IMR-90 (cell line): ENCODE data around the gene CLPTM1L. TPM values are rescaled to one million over a fixed set of nuclear protein-coding genes. Genes with fewer than 3 reads are reported as not detected.

ENCODE experiments used
- ATAC-seq: fragments of 200-7000 bp; cut with Tn5 transposase; 2 replicates; pipeline ENCODE4 v1.9.1; 2020; ENCODE audit warnings: low read depth, mild to moderate bottlenecking, moderate library complexity
- BruUV-seq: library from RNA; stranded (reverse); fragments of 400-500 nt; replicated peaks from 2 replicates; lab custom pipeline; 2021; lab: Mats Ljungman, UMichigan
- CTCF ChIA-PET: fragments of 300-600 bp; formaldehyde crosslinking; extraction: SDS; loops from one replicate; lab custom pipeline; 2021; ENCODE audit warnings: antibody characterized with exemption; lab: Yijun Ruan, JAX
- POLR2A ChIA-PET: fragments of 300-600 bp; sonication (Branson Sonifier 250); formaldehyde crosslinking; loops from one replicate; lab custom pipeline; 2022; ENCODE audit warnings: antibody characterized with exemption; ENCODE audit not compliant: unreplicated experiment; lab: Charles Lee
- DNase-seq: peaks from one replicate; pipeline ENCODE4 v3.0.0; 2013
- H2AFZ ChIP-seq: replicated peaks from 2 replicates; pipeline ENCODE3; 2013; ENCODE audit warnings: low read length, mild to moderate bottlenecking; ENCODE audit not compliant: poor library complexity
- H2AK5ac ChIP-seq: 2 replicates; pipeline ENCODE4 v1.6.1; 2013; ENCODE audit warnings: low read depth, low read length, inconsistent platforms
- H2AK9ac ChIP-seq: replicated peaks from 2 replicates; pipeline ENCODE3; 2013; ENCODE audit warnings: mild to moderate bottlenecking, low read depth, low read length, moderate library complexity; ENCODE audit not compliant: poor library complexity
- H2BK120ac ChIP-seq: 2 replicates; pipeline ENCODE4 v1.6.1; 2013; ENCODE audit warnings: low read depth, low read length, inconsistent platforms
- H2BK15ac ChIP-seq: 3 replicates; pipeline ENCODE4 v1.6.1; 2013; ENCODE audit warnings: low read depth, low read length, inconsistent platforms
- H2BK20ac ChIP-seq: 2 replicates; pipeline ENCODE4 v1.6.1; 2013; ENCODE audit warnings: low read depth, mild to moderate bottlenecking, inconsistent platforms, low read length, moderate library complexity
- H2BK5ac ChIP-seq: 2 replicates; pipeline ENCODE4 v1.6.1; 2013; ENCODE audit warnings: mild to moderate bottlenecking, low read depth, low read length, inconsistent platforms; ENCODE audit not compliant: poor library complexity, severe bottlenecking
- H3K14ac ChIP-seq: replicated peaks from 2 replicates; pipeline ENCODE4 v1.6.1; 2013; ENCODE audit warnings: low read depth, low read length, inconsistent platforms
- H3K18ac ChIP-seq: 2 replicates; pipeline ENCODE4 v1.6.1; 2013; ENCODE audit warnings: low read depth, low read length, control low read depth
- H3K23ac ChIP-seq: 2 replicates; pipeline ENCODE4 v1.6.1; 2013; ENCODE audit warnings: low read depth, low read length, inconsistent platforms
- H3K27ac ChIP-seq: 2 replicates; pipeline ENCODE4 v1.5.1; 2013; ENCODE audit warnings: mild to moderate bottlenecking, control low read depth, low read length; ENCODE audit not compliant: insufficient read depth
- H3K27me3 ChIP-seq: 2 replicates; pipeline ENCODE4 v1.6.1; 2013; ENCODE audit warnings: low read length; ENCODE audit not compliant: control insufficient read depth, insufficient read depth
- H3K36me3 ChIP-seq: 2 replicates; pipeline ENCODE4 v1.6.1; 2013; ENCODE audit warnings: low read length, mixed read lengths; ENCODE audit not compliant: control insufficient read depth, insufficient read depth
- H3K4ac ChIP-seq: 2 replicates; pipeline ENCODE4 v1.6.1; 2013; ENCODE audit warnings: low read depth, low read length, inconsistent platforms
- H3K4me1 ChIP-seq: 2 replicates; pipeline ENCODE4 v1.6.1; 2013; ENCODE audit warnings: low read length, mixed read lengths; ENCODE audit not compliant: control insufficient read depth, insufficient read depth
- H3K4me2 ChIP-seq: 2 replicates; pipeline ENCODE4 v1.6.1; 2013; ENCODE audit warnings: low read depth, mild to moderate bottlenecking, control low read depth, low read length, moderate library complexity
- H3K4me3 ChIP-seq: 2 replicates; pipeline ENCODE4 v1.5.1; 2013; ENCODE audit warnings: low read depth, mild to moderate bottlenecking, control low read depth, low read length, moderate library complexity; ENCODE audit not compliant: insufficient read depth
- H3K56ac ChIP-seq: 2 replicates; pipeline ENCODE4 v1.6.1; 2013; ENCODE audit warnings: low read length, inconsistent platforms; ENCODE audit not compliant: insufficient read depth; ENCODE audit errors: extremely low read depth
- H3K79me1 ChIP-seq, 2 experiments: 2 replicates each; pipeline ENCODE4 v1.6.1; 2013; ENCODE audit warnings: low read length in 2 of 2, inconsistent platforms in 1 of 2, low read depth in 1 of 2
- H3K9ac ChIP-seq: 2 replicates; pipeline ENCODE4 v1.6.1; 2013; ENCODE audit warnings: low read depth, low read length, control low read depth
- H3K9me1 ChIP-seq: 2 replicates; pipeline ENCODE4 v1.6.1; 2013; ENCODE audit warnings: low read length, inconsistent platforms; ENCODE audit not compliant: insufficient read depth
- H3K9me3 ChIP-seq: 2 replicates; pipeline ENCODE4 v1.6.1; 2013; ENCODE audit warnings: low read length; ENCODE audit not compliant: control insufficient read depth, insufficient read depth
- H4K20me1 ChIP-seq: 2 replicates; pipeline ENCODE4 v1.6.1; 2013; ENCODE audit warnings: low read length, inconsistent platforms; ENCODE audit not compliant: insufficient read depth
- H4K5ac ChIP-seq: 2 replicates; pipeline ENCODE4 v1.6.1; 2013; ENCODE audit warnings: mild to moderate bottlenecking, low read depth, low read length, control low read depth
- H4K8ac ChIP-seq, 2 experiments: 2 replicates each; pipeline ENCODE4 v1.6.1; 2013; ENCODE audit warnings: low read depth in 2 of 2, low read length in 2 of 2, control low read depth in 1 of 2, inconsistent platforms in 1 of 2
- H4K91ac ChIP-seq: 2 replicates; pipeline ENCODE4 v1.6.1; 2013; ENCODE audit warnings: low read depth, low read length, inconsistent platforms; ENCODE audit not compliant: insufficient read depth
- BHLHE40 ChIP-seq: fragments of 150-350 bp; IDR thresholded peaks from 2 replicates; pipeline ENCODE4 v1.6.1; 2016; ENCODE audit warnings: mild to moderate bottlenecking, low read depth, low read length
- CHD1 ChIP-seq: IDR thresholded peaks from 2 replicates; pipeline ENCODE4 v1.6.1; 2012; ENCODE audit warnings: low read depth, low read length, improper control_type of control experiment
- MXI1 ChIP-seq: IDR thresholded peaks from 2 replicates; pipeline ENCODE4 v1.6.1; 2012; ENCODE audit warnings: low read depth, mild to moderate bottlenecking, low read length, moderate library complexity, borderline replicate concordance
- POLR2A ChIP-seq: IDR thresholded peaks from 2 replicates; pipeline ENCODE4 v1.6.1; 2012; ENCODE audit warnings: mild to moderate bottlenecking, low read depth, low read length
- WGBS, 2 experiments: methylation state at CpG; one replicate each; pipeline versions ENCODE4 v1.1.5 to v1.1.7; 2013; ENCODE audit warnings: missing lambda C conversion rate in 2 of 2; ENCODE audit not compliant: insufficient read length in 1 of 2; ENCODE audit errors: extremely low coverage in 2 of 2; 5-methylcytosine and 5-hydroxymethylcytosine counted together
- dilution Hi-C: fragments of 300-500 bp; cut with HindIII; formaldehyde crosslinking; loops from one replicate; pipeline ENCODE4 v1.14.3; 2018; ENCODE audit warnings: low sequenced_read_pairs; ENCODE audit not compliant: unreplicated experiment
- in situ Hi-C: fragments of 300-500 bp; cut with MboI; formaldehyde crosslinking; loops from 3 replicates; pipeline ENCODE4 v1.14.3; 2019; ENCODE audit warnings: low sequenced_read_pairs, inconsistent platforms, mixed read lengths
- intact Hi-C: fragments of 100-400 bp; cut with micrococcal nuclease; formaldehyde crosslinking; loops from 2 replicates; pipeline ENCODE4 v1.10.0; 2022
- polyA plus RNA-seq, 3 experiments: library from polyadenylated mRNA; depleted of rRNA; stranded (reverse); fragments of >200 nt; gene quantifications; 2 replicates each; pipeline ENCODE4 v1.2.3, GENCODE V29; 2012; ENCODE audit warnings: low replicate concordance in 1 of 3
- total RNA-seq: library from RNA; depleted of rRNA; stranded (reverse); fragments of >200 nt; gene quantifications from 2 replicates; pipeline ENCODE4 v1.2.3, GENCODE V29; 2012
- TF ChIP-seq, protein P1 (sequence below): conservative IDR thresholded peaks from 2 replicates; pipeline ENCODE4 v1.5.1; 2012; ENCODE audit warnings: mild to moderate bottlenecking, low read depth, low read length, improper control_type of control experiment
- TF ChIP-seq, protein P2 (sequence below): fragments of 150-350 bp; IDR thresholded peaks from 2 replicates; pipeline ENCODE4 v1.6.1; 2016; ENCODE audit warnings: low read depth, mild to moderate bottlenecking, low read length, moderate library complexity, borderline replicate concordance

The CLPTM1L gene
- total and polyA plus RNA-seq, 2 of the 4 experiments (the other 2 are of a cell fraction): 114 to 137 TPM

DNA sequence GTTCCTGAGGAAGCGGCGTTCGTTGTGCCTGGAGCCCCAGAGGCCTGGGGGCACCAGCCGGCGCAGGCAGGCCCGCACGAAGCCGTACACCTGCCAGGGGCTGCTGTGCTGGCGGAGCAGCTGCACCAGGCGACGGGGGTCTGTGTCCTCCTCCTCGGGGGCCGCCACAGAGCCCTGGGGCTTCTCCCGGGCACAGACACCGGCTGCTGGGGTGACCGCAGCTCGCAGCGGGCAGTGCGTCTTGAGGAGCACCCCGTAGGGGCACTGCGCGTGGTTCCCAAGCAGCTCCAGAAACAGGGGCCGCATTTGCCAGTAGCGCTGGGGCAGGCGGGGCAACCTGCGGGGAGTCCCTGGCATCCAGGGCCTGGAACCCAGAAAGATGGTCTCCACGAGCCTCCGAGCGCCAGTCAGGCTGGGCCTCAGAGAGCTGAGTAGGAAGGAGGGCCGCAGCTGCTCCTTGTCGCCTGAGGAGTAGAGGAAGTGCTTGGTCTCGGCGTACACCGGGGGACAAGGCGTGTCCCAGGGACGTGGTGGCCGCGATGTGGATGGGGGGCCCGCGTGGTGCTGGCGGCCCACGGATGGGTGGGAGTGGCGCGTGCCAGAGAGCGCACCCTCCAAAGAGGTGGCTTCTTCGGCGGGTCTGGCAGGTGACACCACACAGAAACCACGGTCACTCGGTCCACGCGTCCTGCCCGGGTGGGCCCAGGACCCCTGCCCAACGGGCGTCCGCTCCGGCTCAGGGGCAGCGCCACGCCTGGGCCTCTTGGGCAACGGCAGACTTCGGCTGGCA lies 51.3 kb downstream of the CLPTM1L start:
- H3K4me2 ChIP-seq: no peak overlapping the region
- no peaks in the 10 kb centered on the region for H3K36me3 ChIP-seq
- no peak overlapping the region for H3K4ac ChIP-seq
- H4K91ac ChIP-seq: no peak overlapping the region
- no peak overlapping the region for H2AK5ac ChIP-seq
- H2BK120ac ChIP-seq: no peak overlapping the region
- CTCF ChIA-PET: no interaction called here
- H2BK15ac ChIP-seq: no peak overlapping the region
- POLR2A ChIA-PET: no interaction called here
- no peaks in the 10 kb centered on the region for H3K4me1 ChIP-seq
- H2AK9ac ChIP-seq: no peak overlapping the region
- no peak overlapping the region for H4K8ac ChIP-seq
- WGBS, 2 experiments: 90% methylated on average over 38 of the region's 60 CpGs; no CpG with 5 or more reads in 1 of the 2 experiments
- no peak overlapping the region for H3K18ac ChIP-seq
- H3K27ac ChIP-seq: no peak overlapping the region
- H2BK5ac ChIP-seq: no peak overlapping the region
- no peak overlapping the region for H3K14ac ChIP-seq
- H3K79me1 ChIP-seq: no peaks in the 10 kb centered on the region
- intact Hi-C loops: no loop called here
- no peaks in the 10 kb centered on the region for H3K9me3 ChIP-seq
- no peak overlapping the region for H4K5ac ChIP-seq
- H2AFZ ChIP-seq: no peak overlapping the region
- no peak overlapping the region for H3K9ac ChIP-seq
- ATAC-seq (no peak), DNase-seq (no peak)
- TF ChIP-seq CHD1: no peak
- no peak for TF ChIP-seq POLR2A
- TF ChIP-seq, protein P1, sequence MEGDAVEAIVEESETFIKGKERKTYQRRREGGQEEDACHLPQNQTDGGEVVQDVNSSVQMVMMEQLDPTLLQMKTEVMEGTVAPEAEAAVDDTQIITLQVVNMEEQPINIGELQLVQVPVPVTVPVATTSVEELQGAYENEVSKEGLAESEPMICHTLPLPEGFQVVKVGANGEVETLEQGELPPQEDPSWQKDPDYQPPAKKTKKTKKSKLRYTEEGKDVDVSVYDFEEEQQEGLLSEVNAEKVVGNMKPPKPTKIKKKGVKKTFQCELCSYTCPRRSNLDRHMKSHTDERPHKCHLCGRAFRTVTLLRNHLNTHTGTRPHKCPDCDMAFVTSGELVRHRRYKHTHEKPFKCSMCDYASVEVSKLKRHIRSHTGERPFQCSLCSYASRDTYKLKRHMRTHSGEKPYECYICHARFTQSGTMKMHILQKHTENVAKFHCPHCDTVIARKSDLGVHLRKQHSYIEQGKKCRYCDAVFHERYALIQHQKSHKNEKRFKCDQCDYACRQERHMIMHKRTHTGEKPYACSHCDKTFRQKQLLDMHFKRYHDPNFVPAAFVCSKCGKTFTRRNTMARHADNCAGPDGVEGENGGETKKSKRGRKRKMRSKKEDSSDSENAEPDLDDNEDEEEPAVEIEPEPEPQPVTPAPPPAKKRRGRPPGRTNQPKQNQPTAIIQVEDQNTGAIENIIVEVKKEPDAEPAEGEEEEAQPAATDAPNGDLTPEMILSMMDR: no peak
- TF ChIP-seq, protein P2, sequence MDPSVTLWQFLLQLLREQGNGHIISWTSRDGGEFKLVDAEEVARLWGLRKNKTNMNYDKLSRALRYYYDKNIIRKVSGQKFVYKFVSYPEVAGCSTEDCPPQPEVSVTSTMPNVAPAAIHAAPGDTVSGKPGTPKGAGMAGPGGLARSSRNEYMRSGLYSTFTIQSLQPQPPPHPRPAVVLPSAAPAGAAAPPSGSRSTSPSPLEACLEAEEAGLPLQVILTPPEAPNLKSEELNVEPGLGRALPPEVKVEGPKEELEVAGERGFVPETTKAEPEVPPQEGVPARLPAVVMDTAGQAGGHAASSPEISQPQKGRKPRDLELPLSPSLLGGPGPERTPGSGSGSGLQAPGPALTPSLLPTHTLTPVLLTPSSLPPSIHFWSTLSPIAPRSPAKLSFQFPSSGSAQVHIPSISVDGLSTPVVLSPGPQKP: no peak
- no peak for TF ChIP-seq MXI1
- TF ChIP-seq BHLHE40: no peak
- BruUV-seq: no TSS peak
- H3K9me1 ChIP-seq: no peaks in the 10 kb centered on the region
- H3K4me3 ChIP-seq: no peak overlapping the region
- dilution Hi-C loops: no loop called here
- peaks cover 18% of the 10 kb centered on the region for H3K27me3 ChIP-seq
- H2BK20ac ChIP-seq: no peak overlapping the region
- in situ Hi-C loops: no loop called here
- no peak overlapping the region for H3K56ac ChIP-seq
- no peaks in the 10 kb centered on the region for H4K20me1 ChIP-seq
- H3K23ac ChIP-seq: no peak overlapping the region
